SKM-1 treated with dmso at 0.1 percent for 144 hours (cell line): ENCODE data around the gene NDUFS4.
"Not testable (repeated sequence)": the region's sequence is repeated elsewhere in the genome, so short reads cannot be mapped to it uniquely, and the experiment has no call there.

Experiments used
- DNase-seq: peaks from one replicate; lab custom pipeline; 2025; ENCODE audit not compliant: unreplicated experiment; lab: John Stamatoyannopoulos, UW

The NDUFS4 gene

GRCh38 chr5:53571403-53571802, 11.0 kb downstream of the NDUFS4 start:
- DNase-seq = no peak

GRCh38 chr5:53575101-53575500, 14.7 kb downstream of the NDUFS4 start:
- no peak for DNase-seq

GRCh38 chr5:53575831-53576230, 15.4 kb downstream of the NDUFS4 start:
- no peak for DNase-seq

GRCh38 chr5:53576674-53577073, 16.2 kb downstream of the NDUFS4 start:
- DNase-seq = no peak

- no peak for DNase-seq
Measured at GRCh38 chr5:53578854-53579253, 18.4 kb downstream of the NDUFS4 start.

GRCh38 chr5:53580547-53580946, 20.1 kb downstream of the NDUFS4 start:
- no peak for DNase-seq

GRCh38 chr5:53582225-53582624, 21.8 kb downstream of the NDUFS4 start:
- no peak for DNase-seq

GRCh38 chr5:53590759-53591158, 30.3 kb downstream of the NDUFS4 start:
- DNase-seq = no peak

GRCh38 chr5:53594419-53594818, 34.0 kb downstream of the NDUFS4 start:
- no peak for DNase-seq

GRCh38 chr5:53597894-53598293, 37.5 kb downstream of the NDUFS4 start:
- DNase-seq = no peak

GRCh38 chr5:53601570-53601969, 41.1 kb downstream of the NDUFS4 start:
- DNase-seq = no peak

GRCh38 chr5:53603009-53603687, 42.7 kb downstream of the NDUFS4 start:
- DNase-seq = no peak

- no peak for DNase-seq
Measured at GRCh38 chr5:53604309-53604708, 43.9 kb downstream of the NDUFS4 start.

GRCh38 chr5:53607886-53608285, 47.4 kb downstream of the NDUFS4 start:
- DNase-seq = no peak

- not testable (repeated sequence) for DNase-seq
Measured at GRCh38 chr5:53608897-53609296, 48.5 kb downstream of the NDUFS4 start.

GRCh38 chr5:53613061-53613460, 52.6 kb downstream of the NDUFS4 start:
- DNase-seq = no peak

- DNase-seq = no peak
Measured at GRCh38 chr5:53613536-53613935, 53.1 kb downstream of the NDUFS4 start.

GRCh38 chr5:53614376-53614885, 54.0 kb downstream of the NDUFS4 start:
- DNase-seq = no peak

GRCh38 chr5:53616939-53617549, 56.6 kb downstream of the NDUFS4 start:
- no peak for DNase-seq

- DNase-seq = no peak
Measured at GRCh38 chr5:53631251-53631650, 70.8 kb downstream of the NDUFS4 start.

- DNase-seq = no peak
Measured at GRCh38 chr5:53642061-53642460, 81.6 kb downstream of the NDUFS4 start.

GRCh38 chr5:53643445-53643844, 83.0 kb downstream of the NDUFS4 start:
- no peak for DNase-seq

- no peak for DNase-seq
Measured at GRCh38 chr5:53645078-53645477, 84.6 kb downstream of the NDUFS4 start.
